GM06990 (cell line): Measurements from ENCODE around the gene NUTM2F.
"Not testable (repeated sequence)": the region's sequence is repeated elsewhere in the genome, so short reads cannot be mapped to it uniquely, and the experiment has no call there.

ENCODE experiments used
- DNase-seq: peaks from one replicate; pipeline ENCODE4 v3.0.0-alpha.2; 2011; ENCODE audit not compliant: insufficient read length; ENCODE audit errors: extremely low read depth
- H3K27me3 ChIP-seq: replicated peaks from 2 replicates; pipeline ENCODE4 v1.6.0; 2011; ENCODE audit warnings: low read length; ENCODE audit not compliant: control insufficient read depth, insufficient read depth
- H3K36me3 ChIP-seq: 2 replicates; pipeline ENCODE4 v1.5.1; 2011; ENCODE audit warnings: low read length; ENCODE audit not compliant: control insufficient read depth, insufficient read depth
- H3K4me3 ChIP-seq: replicated peaks from 2 replicates; pipeline ENCODE4 v1.5.1; 2011; ENCODE audit warnings: low read depth, mild to moderate bottlenecking, control low read depth, low read length
- CTCF ChIP-seq: IDR thresholded peaks from 2 replicates; pipeline ENCODE4 v1.5.1; 2011; ENCODE audit warnings: low read length, control low read depth, mild to moderate bottlenecking, inconsistent platforms; ENCODE audit not compliant: insufficient read depth, poor library complexity, severe bottlenecking

Gene NUTM2F

GRCh38 chr9:94287877-94288513 lies 40.4 kb downstream of the NUTM2F start:
- Histone ChIP-seq H3K27me3 (no peaks in the 10 kb centered on the region), H3K36me3 (peaks cover 2% of the 10 kb centered on the region), H3K4me3 (no peak overlapping the region)
- no peak for TF ChIP-seq CTCF
- DNase-seq, result no peak

- DNase-seq, result no peak
- no peaks in the 10 kb centered on the region; the same call in none of the 2 replicates for H3K36me3 ChIP-seq
- H3K4me3 ChIP-seq, result no peak overlapping the region
- H3K27me3 ChIP-seq, result no peaks in the 10 kb centered on the region
- TF ChIP-seq CTCF, result no peak
Observed at GRCh38 chr9:94286116-94286515, 42.3 kb downstream of the NUTM2F start.

GRCh38 chr9:94281101-94281500 lies 47.3 kb downstream of the NUTM2F start:
- TF ChIP-seq CTCF, result no peak
- no peak for DNase-seq
- Histone ChIP-seq H3K36me3 (peaks cover 3% of the 10 kb centered on the region), H3K4me3 (no peak overlapping the region), H3K27me3 (no peaks in the 10 kb centered on the region)

GRCh38 chr9:94280409-94280989 lies 47.9 kb downstream of the NUTM2F start:
- DNase-seq, result no peak
- Histone ChIP-seq H3K27me3 (no peaks in the 10 kb centered on the region), H3K4me3 (no peak overlapping the region), H3K36me3 (peaks cover 3% of the 10 kb centered on the region)
- TF ChIP-seq CTCF, result no peak

GRCh38 chr9:94277885-94278536 lies 50.4 kb downstream of the NUTM2F start:
- H3K4me3 ChIP-seq, result no peak overlapping the region
- no peaks in the 10 kb centered on the region for H3K27me3 ChIP-seq
- H3K36me3 ChIP-seq, result peaks cover 3% of the 10 kb centered on the region
- TF ChIP-seq CTCF, result no peak
- DNase-seq, result no peak

- not testable (repeated sequence) for H3K36me3 ChIP-seq, DNase-seq, H3K4me3 ChIP-seq, H3K27me3 ChIP-seq
Observed at GRCh38 chr9:94277029-94277428, 51.4 kb downstream of the NUTM2F start.
